Endothelial cell of umbilical vein (primary cell): ENCODE measurements around the gene CTU1. TPM values are rescaled to one million over a fixed set of nuclear protein-coding genes. Genes with fewer than 3 reads are reported as not detected.
A peak's percentile ranks its signal among the peaks of the same experiment; 100 is the strongest.

Experiments used
- BruUV-seq: library from RNA; stranded (reverse); fragments of 400-500 nt; replicated peaks from 2 replicates; lab custom pipeline; 2021; lab: Mats Ljungman, UMichigan
- CTCF ChIA-PET: fragments of 300-600, 350-600 bp; sonication (Branson Sonifier 250); formaldehyde crosslinking; loops from one replicate; lab custom pipeline; 2021; ENCODE audit warnings: antibody characterized with exemption, inconsistent platforms; lab: Charles Lee
- POLR2A ChIA-PET: fragments of 300-600, 350-600 bp; sonication (Branson Sonifier 250); formaldehyde crosslinking; loops from one replicate; lab custom pipeline; 2021; ENCODE audit warnings: antibody characterized with exemption, inconsistent platforms; lab: Charles Lee
- DNase-seq: peaks from one replicate; pipeline ENCODE4 v3.0.0-alpha.2; 2011; ENCODE audit warnings: low read depth, low spot score
- FAIRE-seq: peaks from 2 replicates; lab custom pipeline; 2011; peaks lifted over from hg19 to GRCh38; lab: Jason Lieb, UNC
- H2AFZ ChIP-seq: 2 replicates; pipeline ENCODE4 v1.6.0; 2012; ENCODE audit warnings: low read depth, low read length, control low read depth, inconsistent platforms
- H3K27ac ChIP-seq: 2 replicates; pipeline ENCODE4 v1.5.1; 2011; ENCODE audit warnings: low read depth, mild to moderate bottlenecking, control low read depth, low read length, moderate library complexity; ENCODE audit not compliant: insufficient read depth
- H3K27me3 ChIP-seq, 2 experiments: 2 replicates each; pipeline versions ENCODE4 v1.6.0 to v1.6.1; 2011; ENCODE audit warnings: low read length in 2 of 2, mixed read lengths in 1 of 2; ENCODE audit not compliant: control insufficient read depth in 2 of 2, insufficient read depth in 2 of 2
- H3K36me3 ChIP-seq, 2 experiments: 2 replicates in 1 of 2; 3 replicates in 1 of 2; pipeline ENCODE4 v1.5.1; 2011; ENCODE audit warnings: low read length in 2 of 2, mild to moderate bottlenecking in 1 of 2, moderate library complexity in 1 of 2; ENCODE audit not compliant: control insufficient read depth in 2 of 2, insufficient read depth in 2 of 2; ENCODE audit errors: extremely low read depth in 1 of 2
- H3K4me1 ChIP-seq: 3 replicates; pipeline ENCODE4 v1.5.1; 2011; ENCODE audit warnings: mild to moderate bottlenecking, low read length; ENCODE audit not compliant: control insufficient read depth, insufficient read depth; ENCODE audit errors: extremely low read depth
- H3K4me2 ChIP-seq: 2 replicates; pipeline ENCODE4 v1.6.1; 2011; ENCODE audit warnings: low read length, control low read depth, mixed read lengths; ENCODE audit not compliant: insufficient read depth
- H3K4me3 ChIP-seq, 3 experiments: fragments of 200-600 bp in 1 of 3; sonication (generic), shearing (Covaris generic) in 1 of 3; replicated peaks in 1 of 3; 2 replicates each; pipeline ENCODE4 v1.5.1; 2011 to 2016; ENCODE audit warnings: control low read depth in 3 of 3, low read length in 3 of 3, mild to moderate bottlenecking in 2 of 3, inconsistent platforms in 1 of 3, low read depth in 1 of 3, moderate library complexity in 1 of 3; ENCODE audit not compliant: insufficient read depth in 1 of 3
- H3K79me2 ChIP-seq: 2 replicates; pipeline ENCODE4 v1.6.0; 2012; ENCODE audit warnings: low read length, inconsistent platforms; ENCODE audit not compliant: control insufficient read depth, insufficient read depth
- H3K9ac ChIP-seq: replicated peaks from 2 replicates; pipeline ENCODE3; 2011; ENCODE audit warnings: low read length, control low read depth; ENCODE audit not compliant: insufficient read depth; ENCODE audit errors: extremely low read depth
- H3K9me1 ChIP-seq: replicated peaks from 3 replicates; pipeline ENCODE4 v1.6.0; 2011; ENCODE audit warnings: mild to moderate bottlenecking, low read length; ENCODE audit not compliant: control insufficient read depth, insufficient read depth; ENCODE audit errors: extremely low read depth
- H3K9me3 ChIP-seq: replicated peaks from 2 replicates; pipeline ENCODE4 v1.5.1; 2012; ENCODE audit warnings: low read length, inconsistent platforms; ENCODE audit not compliant: control insufficient read depth, insufficient read depth
- H4K20me1 ChIP-seq: replicated peaks from 2 replicates; pipeline ENCODE3; 2011; ENCODE audit warnings: mild to moderate bottlenecking, low read length; ENCODE audit not compliant: control insufficient read depth, insufficient read depth; ENCODE audit errors: extremely low read depth
- CTCF ChIP-seq, 2 donors: IDR thresholded peaks; 1 replicate in 1 of 2; 2 replicates in 1 of 2; pipeline ENCODE4 v1.5.1; 2011; ENCODE audit warnings: low read length in 2 of 2, mild to moderate bottlenecking in 2 of 2, moderate library complexity in 2 of 2, control low read depth in 1 of 2, inconsistent platforms in 1 of 2, low read depth in 1 of 2; ENCODE audit not compliant: insufficient read depth in 1 of 2; ENCODE audit errors: extremely low read depth in 1 of 2
- EZH2 ChIP-seq: IDR thresholded peaks from 2 replicates; pipeline ENCODE4 v1.6.1; 2012; ENCODE audit warnings: borderline replicate concordance, low read depth, mild to moderate bottlenecking, moderate library complexity, low read length, inconsistent platforms; ENCODE audit not compliant: severe bottlenecking
- FOS ChIP-seq: IDR thresholded peaks from 2 replicates; pipeline ENCODE4 v1.6.1; 2011; ENCODE audit warnings: mild to moderate bottlenecking, low read length, moderate library complexity, borderline replicate concordance; ENCODE audit not compliant: insufficient read depth
- GATA2 ChIP-seq: IDR thresholded peaks from 2 replicates; pipeline ENCODE4 v1.7.0; 2011; ENCODE audit warnings: low read depth, mild to moderate bottlenecking, moderate library complexity, mixed read lengths, low read length; ENCODE audit not compliant: insufficient read length, insufficient read depth
- MAX ChIP-seq: IDR thresholded peaks from 2 replicates; pipeline ENCODE4 v1.6.1; 2011; ENCODE audit not compliant: insufficient read depth, insufficient read length
- MYC ChIP-seq: IDR thresholded peaks from one replicate; pipeline ENCODE4 v1.6.1; 2011; ENCODE audit warnings: mild to moderate bottlenecking, low read depth, low read length
- POLR2A ChIP-seq: IDR thresholded peaks from 2 replicates; pipeline ENCODE4 v1.6.1; 2012; ENCODE audit warnings: low read depth, mild to moderate bottlenecking, control low read depth, low read length
- POLR2AphosphoS5 ChIP-seq: IDR thresholded peaks from 2 replicates; pipeline ENCODE4 v1.6.1; 2012; ENCODE audit warnings: low read depth, mild to moderate bottlenecking, control low read depth, low read length, moderate library complexity; ENCODE audit not compliant: insufficient read depth
- dilution Hi-C: fragments of 300-500 bp; cut with MboI; formaldehyde crosslinking; loops from one replicate; pipeline ENCODE4 v1.15.0; 2019; ENCODE audit warnings: low sequenced_read_pairs; ENCODE audit not compliant: extremely low pct_ligation_motif_present
- intact Hi-C: fragments of 100-400 bp; cut with micrococcal nuclease; formaldehyde crosslinking; loops from one replicate; pipeline ENCODE4 v1.10.0; 2022
- polyA plus RNA-seq, 4 experiments: library from polyadenylated mRNA; depleted of rRNA in 3 of 4; stranded (reverse) in 3 of 4; unstranded in 1 of 4; fragments of >200 nt; gene quantifications; 2 replicates each; pipeline versions ENCODE4 v1.2.1 to v1.2.3, GENCODE V29; 2011 to 2012; ENCODE audit warnings: missing spikeins in 1 of 4
- total RNA-seq: library from RNA; stranded (reverse); gene quantifications from 2 replicates; pipeline ENCODE4 v1.2.3, GENCODE V29; 2021

Gene CTU1
- total and polyA plus RNA-seq, 2 donors (not counting 3 experiments of a cell fraction or from before 2014, with no cell fraction given): 6.1 to 8.7 TPM

GRCh38 chr19:51097166-51097738 is 11.0 kb downstream of the CTU1 start:
- Histone ChIP-seq H2AFZ (no peak overlapping the region), H3K27me3 (no peaks in the 10 kb centered on the region), H3K9me1 (no peaks in the 10 kb centered on the region), H4K20me1 (no peaks in the 10 kb centered on the region), H3K9me3 (no peaks in the 10 kb centered on the region), H3K27ac (no peak overlapping the region), H3K36me3 (peaks cover under 1 to 2% of the 10 kb centered on the region in 2 experiments), H3K4me3 (no peak overlapping the region), H3K79me2 (peaks cover 16% of the 10 kb centered on the region), H3K4me2 (no peak overlapping the region), H3K4me1 (peaks cover 16% of the 10 kb centered on the region), H3K9ac (no peak overlapping the region)
- DNase-seq: peak; percentile 27
- peak; percentile 65 for FAIRE-seq
- TF ChIP-seq MYC (no peak), EZH2 (no peak), CTCF (IDR thresholded peaks at IDR 0.05; ENCODE audit: extremely low read depth in 1 of 2, insufficient read depth in 1 of 2, low read depth in 1 of 2, low read length in 2 of 2) (peak; percentile 47 to 69), FOS (no peak), MAX (no peak), GATA2 (no peak), POLR2AphosphoS5 (no peak), POLR2A (no peak)
- ChIA-PET POLR2A (no interaction called here), CTCF (interaction anchor here (0.6 to 4.6 kb wide), 6 partner anchors 8 to 175 kb away, joined by 3 to 73 read pairs (median 6); no protein-coding TSS in a partner anchor)
- intact Hi-C loops (loop anchor here (1.0 to 5.0 kb wide), 2 partner anchors 11 to 625 kb away; partner anchors contain the start of gene CTU1), dilution Hi-C loops (no loop called here)
- no TSS peak for BruUV-seq
